B cell (primary cell): ENCODE data around the gene PDX1.

Experiments used
- EZH2 ChIP-seq: IDR thresholded peaks from 2 replicates; pipeline ENCODE4 v1.6.1; 2012; ENCODE audit warnings: borderline replicate concordance, low read depth, mild to moderate bottlenecking, moderate library complexity, low read length; ENCODE audit not compliant: insufficient read depth, poor library complexity, severe bottlenecking
- TF ChIP-seq, protein P1 (sequence below): fragments of 200-600 bp; IDR thresholded peaks from one replicate; pipeline ENCODE4 v1.8.0; 2022; ENCODE audit warnings: antibody characterized with exemption, mild to moderate bottlenecking

DNA sequence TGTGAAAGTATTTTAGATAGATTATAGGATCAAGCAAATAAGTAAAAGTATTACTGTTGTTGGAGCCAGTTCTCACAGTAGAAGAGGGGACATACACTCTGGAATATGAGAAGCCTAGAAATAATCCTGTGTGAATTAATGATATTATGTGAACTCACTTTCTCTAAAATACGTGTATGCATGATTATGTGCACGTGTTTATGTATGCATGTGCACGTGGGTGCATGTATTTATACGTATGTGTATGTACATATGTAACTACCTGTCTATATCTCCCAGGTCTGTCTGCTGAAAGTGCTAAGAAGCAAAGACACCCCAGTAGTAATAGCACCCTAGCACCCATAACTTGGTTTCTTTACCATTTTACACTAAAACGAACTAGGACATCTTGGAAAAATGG is 41.5 kb upstream of the PDX1 start:
- TF ChIP-seq, protein P1, sequence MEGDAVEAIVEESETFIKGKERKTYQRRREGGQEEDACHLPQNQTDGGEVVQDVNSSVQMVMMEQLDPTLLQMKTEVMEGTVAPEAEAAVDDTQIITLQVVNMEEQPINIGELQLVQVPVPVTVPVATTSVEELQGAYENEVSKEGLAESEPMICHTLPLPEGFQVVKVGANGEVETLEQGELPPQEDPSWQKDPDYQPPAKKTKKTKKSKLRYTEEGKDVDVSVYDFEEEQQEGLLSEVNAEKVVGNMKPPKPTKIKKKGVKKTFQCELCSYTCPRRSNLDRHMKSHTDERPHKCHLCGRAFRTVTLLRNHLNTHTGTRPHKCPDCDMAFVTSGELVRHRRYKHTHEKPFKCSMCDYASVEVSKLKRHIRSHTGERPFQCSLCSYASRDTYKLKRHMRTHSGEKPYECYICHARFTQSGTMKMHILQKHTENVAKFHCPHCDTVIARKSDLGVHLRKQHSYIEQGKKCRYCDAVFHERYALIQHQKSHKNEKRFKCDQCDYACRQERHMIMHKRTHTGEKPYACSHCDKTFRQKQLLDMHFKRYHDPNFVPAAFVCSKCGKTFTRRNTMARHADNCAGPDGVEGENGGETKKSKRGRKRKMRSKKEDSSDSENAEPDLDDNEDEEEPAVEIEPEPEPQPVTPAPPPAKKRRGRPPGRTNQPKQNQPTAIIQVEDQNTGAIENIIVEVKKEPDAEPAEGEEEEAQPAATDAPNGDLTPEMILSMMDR: no peak
- TF ChIP-seq EZH2: no peak
